Measurements from ENCODE around the gene CPED1.

Gene CPED1

DNA sequence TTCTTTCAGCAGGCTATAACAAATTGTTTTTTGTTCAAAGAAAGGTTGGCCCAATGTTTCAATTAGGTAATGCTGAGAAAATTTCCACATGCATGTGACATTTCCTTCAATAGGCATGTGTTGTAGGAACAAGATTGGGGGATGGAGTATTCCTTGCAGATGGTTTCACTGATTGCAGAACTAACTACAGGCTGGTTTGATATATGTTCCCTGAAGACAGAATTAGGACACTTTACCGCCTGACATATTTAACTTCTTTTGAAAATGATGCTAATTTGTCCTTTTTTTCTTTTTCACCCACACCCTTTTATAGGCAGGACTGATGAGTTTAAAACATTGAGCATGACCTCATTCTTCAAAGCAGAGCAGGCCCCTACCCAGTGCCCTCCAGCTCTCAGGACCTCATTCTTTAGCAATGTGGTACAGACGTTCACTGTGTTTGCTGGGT lies 163.3 kb downstream of the CPED1 start:
- DNase-seq (ENCODE audit: low spot score), result no peak

DNA sequence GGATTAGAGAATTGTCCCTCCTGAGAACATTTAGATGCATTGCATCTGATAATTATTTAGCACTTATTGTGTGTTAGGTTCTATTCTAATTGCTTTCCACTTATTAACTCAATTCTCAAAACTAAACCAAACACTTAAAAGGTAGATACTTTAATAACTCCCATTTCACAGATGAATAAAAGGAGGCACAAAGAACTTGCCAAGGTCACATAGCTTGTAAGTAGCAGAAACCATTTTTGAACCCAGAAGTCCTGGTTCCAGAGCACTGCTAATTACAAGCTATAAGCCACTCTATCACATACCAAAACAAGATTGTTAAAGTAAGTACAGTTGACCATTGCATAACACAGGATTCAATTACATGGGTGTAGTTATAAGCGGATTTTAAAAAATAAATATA lies 164.9 kb downstream of the CPED1 start:
- no peak for DNase-seq (ENCODE audit: low spot score)

DNA sequence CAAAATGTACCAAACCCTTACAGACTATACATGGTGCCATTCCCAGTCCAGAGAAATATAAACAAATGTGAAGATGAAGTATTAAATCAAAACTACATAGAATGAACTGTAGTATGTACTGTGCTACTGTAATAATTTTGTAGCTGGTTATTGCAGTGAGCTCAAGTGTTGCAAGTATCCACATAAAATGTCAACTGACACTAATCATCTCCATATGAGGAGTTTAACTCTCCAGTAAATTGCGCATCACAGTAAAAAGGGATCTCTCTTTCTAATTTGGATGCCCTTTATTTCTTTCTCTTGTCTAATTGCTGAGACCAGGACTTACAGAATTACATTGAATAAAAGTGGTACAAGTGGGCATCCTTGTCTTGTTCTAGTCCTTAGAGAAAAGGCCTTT lies 165.5 kb downstream of the CPED1 start:
- DNase-seq (ENCODE audit: low spot score), result no peak

GRCh38 chr7:121156825-121157224 lies 168.3 kb downstream of the CPED1 start:
- no peak for DNase-seq (ENCODE audit: low spot score)

DNA sequence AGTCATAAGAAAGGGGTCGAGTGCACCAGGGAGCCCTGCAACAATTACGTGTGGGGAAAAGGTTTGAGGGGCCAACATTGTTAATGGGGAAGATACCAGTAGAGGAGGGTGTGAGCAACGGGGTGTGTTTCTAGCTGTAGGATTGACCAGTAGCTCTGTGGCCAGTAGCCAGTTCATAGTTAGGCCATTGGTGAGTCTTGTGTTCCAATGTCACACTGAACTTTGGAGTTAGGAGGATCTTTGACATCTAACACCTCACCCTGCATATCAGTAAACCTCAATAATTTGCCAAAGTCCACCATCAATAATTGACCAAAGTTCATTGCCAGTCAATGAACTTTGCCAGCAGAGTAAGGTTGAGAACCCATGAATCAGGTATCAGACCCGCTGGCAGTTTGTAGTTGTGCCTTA lies 168.8 kb downstream of the CPED1 start:
- no peak for DNase-seq (ENCODE audit: low spot score)

GRCh38 chr7:121157885-121158590 lies 169.5 kb downstream of the CPED1 start:
- DNase-seq (ENCODE audit: low spot score), result no peak

DNA sequence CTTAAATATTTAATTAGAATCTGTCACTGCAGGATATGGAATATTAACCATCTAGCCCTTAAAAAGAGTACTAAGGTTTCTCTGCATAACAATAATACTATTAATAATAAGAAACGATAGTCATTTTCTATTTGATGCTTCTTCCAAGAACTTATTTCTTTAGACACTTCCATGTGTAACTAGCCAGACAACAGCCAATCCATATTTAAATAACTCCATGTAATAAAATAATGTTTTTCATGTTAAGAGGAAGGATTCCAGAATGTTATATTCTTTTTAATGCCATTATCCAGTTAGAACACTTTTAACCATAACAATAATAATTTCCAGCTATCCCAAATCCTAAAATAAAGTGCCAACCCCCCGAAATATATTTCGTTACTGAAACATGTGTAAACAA lies 170.2 kb downstream of the CPED1 start:
- no peak for DNase-seq (ENCODE audit: low spot score)

DNA sequence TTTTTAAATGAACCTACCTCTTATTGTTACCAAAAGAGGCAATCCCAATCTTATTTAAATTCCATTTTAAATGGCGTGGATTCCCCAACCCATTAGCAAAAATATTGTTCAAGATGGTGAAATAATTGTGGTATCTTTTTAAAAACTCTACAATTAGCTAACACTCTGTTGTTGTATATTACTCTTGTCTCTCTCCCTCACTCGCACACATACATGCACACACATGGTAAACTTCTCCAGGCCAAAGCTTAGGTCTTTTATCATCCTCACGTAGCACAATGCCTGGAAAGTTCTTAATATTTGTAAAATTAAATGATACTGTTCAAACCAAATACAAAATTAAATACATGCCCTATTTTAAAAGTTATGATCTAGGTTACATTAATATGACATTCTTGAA lies 171.0 kb downstream of the CPED1 start:
- no peak for DNase-seq (ENCODE audit: low spot score)

GRCh38 chr7:121160150-121161008 lies 171.9 kb downstream of the CPED1 start:
- no peak for DNase-seq (ENCODE audit: low spot score)

- DNase-seq (ENCODE audit: low spot score), result no peak
Observed at GRCh38 chr7:121163699-121164098, 175.2 kb downstream of the CPED1 start.

DNA sequence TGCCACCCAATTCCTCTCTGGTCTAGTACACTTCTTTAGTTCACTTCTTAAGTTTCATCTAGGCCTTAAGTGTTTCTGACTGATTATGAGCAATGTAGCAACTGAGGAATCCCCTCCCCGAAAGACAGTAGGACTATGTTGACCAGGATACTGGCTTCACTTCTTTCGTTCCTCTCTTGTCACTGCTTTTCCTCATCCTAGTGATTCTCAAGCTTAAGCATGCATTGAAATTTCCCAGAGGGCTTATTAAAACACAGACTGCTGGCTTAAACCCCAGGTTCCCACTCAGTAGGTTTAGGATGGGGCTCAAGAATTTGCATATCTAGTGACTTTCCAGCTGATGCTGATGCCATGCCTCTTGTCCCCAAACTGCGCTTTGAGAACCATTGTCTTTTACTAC lies 175.7 kb downstream of the CPED1 start:
- DNase-seq (ENCODE audit: low spot score), result no peak

- DNase-seq (ENCODE audit: low spot score), result no peak
Observed at GRCh38 chr7:121166916-121167315, 178.4 kb downstream of the CPED1 start.

DNA sequence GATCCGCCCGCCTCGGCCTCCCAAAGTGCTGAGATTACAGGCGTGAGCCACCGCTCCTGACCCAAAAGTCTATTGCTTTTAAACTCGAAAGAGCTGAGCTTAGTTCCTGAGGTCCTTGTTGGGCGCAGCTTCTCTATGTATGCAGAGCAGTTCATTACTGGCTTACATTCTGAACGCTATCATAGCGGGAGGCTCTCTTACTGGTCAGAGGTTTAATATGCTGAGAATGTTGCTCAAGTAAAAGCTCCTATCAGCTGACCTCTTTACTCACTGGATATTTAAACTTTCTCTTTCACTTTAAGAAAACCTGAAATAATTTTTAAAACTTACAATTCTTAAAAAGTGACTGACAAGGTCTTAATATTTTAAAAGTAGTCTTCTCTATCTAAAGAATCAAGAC lies 179.5 kb downstream of the CPED1 start:
- DNase-seq (ENCODE audit: low spot score), result no peak

DNA sequence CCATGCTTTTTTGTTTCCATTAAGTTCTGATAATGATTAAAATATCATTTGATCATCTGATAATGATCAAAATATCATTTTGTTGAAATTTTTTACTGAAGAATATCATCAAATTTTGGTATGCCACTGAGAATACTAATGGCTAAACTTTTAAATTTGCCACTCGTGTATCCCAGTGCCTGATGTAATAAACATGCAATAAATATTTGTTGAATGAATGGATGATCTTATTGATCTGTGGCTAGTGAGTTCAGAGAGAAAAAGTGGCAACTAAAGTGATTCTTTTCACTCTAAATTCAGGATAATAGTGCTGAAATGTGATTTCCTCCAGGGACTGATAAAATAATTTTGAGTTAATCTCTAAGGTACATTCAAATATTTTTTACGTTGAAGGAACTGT lies 181.0 kb downstream of the CPED1 start:
- DNase-seq (ENCODE audit: low spot score), result no peak

DNA sequence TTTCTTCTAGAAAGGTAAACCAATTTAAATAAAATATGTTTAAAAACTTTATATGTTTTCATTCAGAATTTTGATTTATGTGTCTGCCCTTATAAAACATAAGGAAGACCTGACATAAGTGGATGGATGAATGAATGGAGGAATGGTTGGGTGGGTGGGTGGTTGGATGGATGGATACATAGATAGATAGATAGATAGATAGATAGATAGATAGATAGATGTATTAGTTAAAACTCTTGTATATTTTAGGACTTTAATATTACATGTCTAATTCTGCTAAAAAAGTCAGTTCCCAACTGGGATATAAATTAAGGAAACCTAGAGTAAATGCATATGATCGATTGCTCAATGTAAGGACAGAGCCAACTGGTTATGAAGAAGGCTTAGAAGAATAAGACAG lies 184.0 kb downstream of the CPED1 start:
- DNase-seq (ENCODE audit: low spot score), result no peak

DNA sequence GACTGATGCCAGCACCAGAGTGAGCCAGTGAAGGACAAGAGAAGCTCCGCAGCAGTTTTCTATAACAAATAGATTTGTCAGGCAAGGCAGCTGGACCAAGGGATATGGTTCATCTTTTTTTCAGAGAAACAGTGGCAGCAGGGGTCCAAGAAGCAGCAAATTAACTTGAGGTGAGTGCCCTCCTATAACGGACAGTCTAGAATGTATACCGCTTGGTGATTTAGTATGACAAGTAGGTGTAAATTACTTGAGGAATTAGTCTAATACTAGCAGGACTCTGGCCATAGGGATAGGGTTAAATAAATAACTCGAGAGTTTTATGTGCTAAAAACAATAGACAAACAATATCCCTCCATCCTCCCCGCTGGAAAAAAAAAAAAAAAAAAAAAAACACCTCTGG lies 187.3 kb downstream of the CPED1 start:
- no peak for DNase-seq (ENCODE audit: low spot score)

- no peak for DNase-seq (ENCODE audit: low spot score)
Observed at GRCh38 chr7:121178452-121178851, 189.9 kb downstream of the CPED1 start.

- no peak for DNase-seq (ENCODE audit: low spot score)
Observed at GRCh38 chr7:121178869-121179497, 190.5 kb downstream of the CPED1 start.

GRCh38 chr7:121180436-121181063 lies 192.0 kb downstream of the CPED1 start:
- no peak for DNase-seq (ENCODE audit: low spot score)

- no peak for DNase-seq (ENCODE audit: low spot score)
Observed at GRCh38 chr7:121181357-121181756, 192.8 kb downstream of the CPED1 start.

GRCh38 chr7:121182281-121182680 lies 193.8 kb downstream of the CPED1 start:
- DNase-seq (ENCODE audit: low spot score), result no peak

GRCh38 chr7:121182902-121183301 lies 194.4 kb downstream of the CPED1 start:
- no peak for DNase-seq (ENCODE audit: low spot score)
